Astrocyte (in vitro differentiated cells and primary cell): Measurements from ENCODE around the gene PLK3.

Source experiments
- CTCF ChIP-seq: IDR thresholded peaks from 2 replicates; pipeline ENCODE4 v1.5.1; 2011; ENCODE audit warnings: low read depth, mild to moderate bottlenecking, inconsistent platforms, low read length, moderate library complexity; ENCODE audit not compliant: insufficient read depth
- EZH2 ChIP-seq: IDR thresholded peaks from 2 replicates; pipeline ENCODE4 v1.6.1; 2012; ENCODE audit warnings: mild to moderate bottlenecking, low read length, inconsistent platforms; ENCODE audit not compliant: insufficient read depth

GRCh38 chr1:44829506-44830384, 29.6 kb downstream of the PLK3 start:
- TF ChIP-seq CTCF (no peak), EZH2 (no peak)
